GM11168 (cell line): Measurements from ENCODE around the gene CSRNP3.

Source experiments
- in situ Hi-C: fragments of 300-500 bp; cut with MboI; formaldehyde crosslinking; loops from one replicate; pipeline ENCODE4 v1.12.0; 2022; ENCODE audit warnings: low sequenced_read_pairs; ENCODE audit not compliant: unreplicated experiment

CSRNP3 gene

GRCh38 chr2:165624470-165624800 lies 154.9 kb downstream of the CSRNP3 start:
- in situ Hi-C loops, result no loop called here

GRCh38 chr2:165627470-165627869 lies 158.0 kb downstream of the CSRNP3 start:
- in situ Hi-C loops, result no loop called here

- in situ Hi-C loops, result no loop called here
Measured at GRCh38 chr2:165629776-165630175, 160.3 kb downstream of the CSRNP3 start.

GRCh38 chr2:165630236-165630635 lies 160.7 kb downstream of the CSRNP3 start:
- in situ Hi-C loops, result no loop called here

GRCh38 chr2:165631089-165631488 lies 161.6 kb downstream of the CSRNP3 start:
- in situ Hi-C loops, result no loop called here

GRCh38 chr2:165632594-165632993 lies 163.1 kb downstream of the CSRNP3 start:
- in situ Hi-C loops, result no loop called here

- in situ Hi-C loops, result no loop called here
Measured at GRCh38 chr2:165633431-165633830, 163.9 kb downstream of the CSRNP3 start.

GRCh38 chr2:165634282-165634681 lies 164.8 kb downstream of the CSRNP3 start:
- in situ Hi-C loops, result no loop called here

GRCh38 chr2:165634855-165635254 lies 165.4 kb downstream of the CSRNP3 start:
- in situ Hi-C loops, result no loop called here

- in situ Hi-C loops, result no loop called here
Measured at GRCh38 chr2:165635532-165635931, 166.0 kb downstream of the CSRNP3 start.

- in situ Hi-C loops, result no loop called here
Measured at GRCh38 chr2:165636959-165637358, 167.5 kb downstream of the CSRNP3 start.

GRCh38 chr2:165637396-165637795 lies 167.9 kb downstream of the CSRNP3 start:
- in situ Hi-C loops, result no loop called here

- in situ Hi-C loops, result no loop called here
Measured at GRCh38 chr2:165639504-165639903, 170.0 kb downstream of the CSRNP3 start.

- in situ Hi-C loops, result no loop called here
Measured at GRCh38 chr2:165640247-165640929, 170.9 kb downstream of the CSRNP3 start.

GRCh38 chr2:165645930-165646831 lies 176.7 kb downstream of the CSRNP3 start:
- in situ Hi-C loops, result no loop called here

GRCh38 chr2:165647409-165647808 lies 177.9 kb downstream of the CSRNP3 start:
- in situ Hi-C loops, result no loop called here

GRCh38 chr2:165648801-165649200 lies 179.3 kb downstream of the CSRNP3 start:
- in situ Hi-C loops, result no loop called here

GRCh38 chr2:165651233-165651632 lies 181.7 kb downstream of the CSRNP3 start:
- in situ Hi-C loops, result no loop called here

GRCh38 chr2:165655661-165656060 lies 186.2 kb downstream of the CSRNP3 start:
- in situ Hi-C loops, result no loop called here

- in situ Hi-C loops, result no loop called here
Measured at GRCh38 chr2:165660361-165660760, 190.9 kb downstream of the CSRNP3 start.

GRCh38 chr2:165662720-165663119 lies 193.2 kb downstream of the CSRNP3 start:
- in situ Hi-C loops, result no loop called here

- in situ Hi-C loops, result no loop called here
Measured at GRCh38 chr2:165665614-165666013, 196.1 kb downstream of the CSRNP3 start.
